DOHH2 (cell line): ENCODE measurements around the gene ERVV-1.

Experiments used
- CTCF ChIP-seq: fragments of 200-600 bp; sonication (generic); IDR thresholded peaks from one replicate; pipeline ENCODE4 v1.5.1; 2014; ENCODE audit warnings: antibody characterized with exemption, mild to moderate bottlenecking, low read depth, low read length; ENCODE audit not compliant: poor library complexity, severe bottlenecking
- EZH2phosphoT487 ChIP-seq: fragments of 200-600 bp; sonication (generic); IDR thresholded peaks from 2 replicates; pipeline ENCODE4 v1.6.1; 2017; ENCODE audit warnings: borderline replicate concordance, mild to moderate bottlenecking, antibody characterized with exemption, low read length, moderate library complexity, mixed read lengths

- TF ChIP-seq CTCF (no peak), EZH2phosphoT487 (no peak)
Measured at GRCh38 chr19:53010494-53010893, 3.2 kb upstream of the ERVV-1 start.
